Liver (tissue), 9 donors: ENCODE results near the gene FOXO3. TPM values are rescaled to one million over a fixed set of nuclear protein-coding genes. Genes with fewer than 3 reads are reported as not detected.
"Not testable (repeated sequence)": the region's sequence is repeated elsewhere in the genome, so short reads cannot be mapped to it uniquely, and the experiment has no call there.

Source experiments
- DNase-seq: peaks from one replicate; pipeline ENCODE4 v3.0.0-alpha.2; 2017; ENCODE audit warnings: low spot score
- H3K27ac ChIP-seq, 2 donors: one replicate each; pipeline ENCODE4 v1.7.0; 2013; ENCODE audit warnings: inconsistent platforms in 2 of 2, low read length in 2 of 2, control low read depth in 1 of 2, low read depth in 1 of 2, mild to moderate bottlenecking in 1 of 2
- H3K27me3 ChIP-seq, 4 donors: one replicate each; pipeline versions ENCODE4 v1.6.1 to v1.7.0; 2013; ENCODE audit warnings: low read length in 3 of 4, inconsistent platforms in 1 of 4, mild to moderate bottlenecking in 1 of 4, moderate library complexity in 1 of 4; ENCODE audit not compliant: control insufficient read depth in 4 of 4, insufficient read depth in 4 of 4
- H3K36me3 ChIP-seq, 4 donors: one replicate each; pipeline versions ENCODE4 v1.6.1 to v1.7.0; 2013; ENCODE audit warnings: low read length in 3 of 4, mild to moderate bottlenecking in 3 of 4, low read depth in 1 of 4, moderate library complexity in 1 of 4; ENCODE audit not compliant: control insufficient read depth in 4 of 4, insufficient read depth in 3 of 4
- H3K4me1 ChIP-seq, 4 donors: one replicate each; pipeline versions ENCODE4 v1.6.1 to v1.7.0; 2013; ENCODE audit warnings: low read length in 3 of 4, mild to moderate bottlenecking in 3 of 4, moderate library complexity in 1 of 4; ENCODE audit not compliant: control insufficient read depth in 4 of 4, insufficient read depth in 4 of 4
- H3K4me3 ChIP-seq, 3 donors: one replicate each; pipeline versions ENCODE4 v1.6.1 to v1.7.0; 2013; ENCODE audit warnings: low read length in 3 of 3, control low read depth in 1 of 3, low read depth in 1 of 3, mild to moderate bottlenecking in 1 of 3
- H3K9ac ChIP-seq, 2 donors: one replicate each; pipeline ENCODE4 v1.7.0; 2013; ENCODE audit warnings: low read length in 2 of 2, mild to moderate bottlenecking in 2 of 2, moderate library complexity in 2 of 2, control low read depth in 1 of 2, low read depth in 1 of 2
- H3K9me3 ChIP-seq, 4 donors: one replicate each; pipeline versions ENCODE4 v1.6.1 to v1.7.0; 2013; ENCODE audit warnings: low read length in 3 of 4; ENCODE audit not compliant: control insufficient read depth in 4 of 4
- ATF3 ChIP-seq: IDR thresholded peaks from 2 replicates; pipeline ENCODE4 v1.6.1; 2016; ENCODE audit warnings: antibody characterized with exemption
- CTCF ChIP-seq: fragments of 150-350 bp; IDR thresholded peaks from 2 replicates; pipeline ENCODE4 v1.5.1; 2017; ENCODE audit warnings: improper control_type of control experiment, low read depth, low read length; ENCODE audit not compliant: missing input control
- FOXA2 ChIP-seq: IDR thresholded peaks from 2 replicates; pipeline ENCODE4 v1.6.1; 2016; ENCODE audit warnings: antibody characterized with exemption
- GABPA ChIP-seq, 2 donors: IDR thresholded peaks in 1 of 2; conservative IDR thresholded peaks in 1 of 2; 2 replicates each; pipeline ENCODE4 v1.6.1; 2016; ENCODE audit warnings: antibody characterized with exemption in 2 of 2, mild to moderate bottlenecking in 1 of 2, moderate library complexity in 1 of 2
- HNF4A ChIP-seq, 2 donors: conservative IDR thresholded peaks; 2 replicates each; pipeline ENCODE4 v1.6.1; 2016; ENCODE audit warnings: antibody characterized with exemption in 2 of 2, mild to moderate bottlenecking in 2 of 2
- HNF4G ChIP-seq: IDR thresholded peaks from 2 replicates; pipeline ENCODE4 v1.6.1; 2016; ENCODE audit warnings: antibody characterized with exemption
- JUND ChIP-seq, 2 donors: IDR thresholded peaks; 2 replicates each; pipeline ENCODE4 v1.6.1; 2016; ENCODE audit warnings: antibody characterized with exemption in 2 of 2
- MAX ChIP-seq: IDR thresholded peaks from 2 replicates; pipeline ENCODE4 v1.6.1; 2016; ENCODE audit warnings: antibody characterized with exemption
- NR2F2 ChIP-seq: IDR thresholded peaks from 2 replicates; pipeline ENCODE4 v1.6.1; 2016; ENCODE audit warnings: antibody characterized with exemption
- RAD21 ChIP-seq, 2 donors: IDR thresholded peaks; 2 replicates each; pipeline ENCODE4 v1.6.1; 2016; ENCODE audit warnings: antibody characterized with exemption in 2 of 2, mild to moderate bottlenecking in 2 of 2
- REST ChIP-seq: IDR thresholded peaks from 2 replicates; pipeline ENCODE4 v1.6.1; 2016; ENCODE audit warnings: antibody characterized with exemption, mild to moderate bottlenecking
- RXRA ChIP-seq, 2 donors: IDR thresholded peaks; 2 replicates each; pipeline ENCODE4 v1.6.1; 2017 to 2018; ENCODE audit warnings: antibody characterized with exemption in 2 of 2, mild to moderate bottlenecking in 1 of 2
- SP1 ChIP-seq: IDR thresholded peaks from 2 replicates; pipeline ENCODE4 v1.6.1; 2018; ENCODE audit warnings: antibody characterized with exemption, mild to moderate bottlenecking
- TAF1 ChIP-seq: conservative IDR thresholded peaks from 2 replicates; pipeline ENCODE4 v1.6.1; 2016; ENCODE audit warnings: antibody characterized with exemption, mild to moderate bottlenecking
- YY1 ChIP-seq: IDR thresholded peaks from 2 replicates; pipeline ENCODE4 v1.6.1; 2016; ENCODE audit warnings: antibody characterized with exemption, mild to moderate bottlenecking
- ZBTB33 ChIP-seq: IDR thresholded peaks from 2 replicates; pipeline ENCODE4 v1.6.1; 2016; ENCODE audit warnings: antibody characterized with exemption
- WGBS: extraction: QIAGEN DNeasy Blood & Tissue Kit; methylation state at CpG from one replicate; pipeline ENCODE4 v1.1.7; 2013; 5-methylcytosine and 5-hydroxymethylcytosine counted together
- polyA plus RNA-seq, 2 donors: library from polyadenylated mRNA; stranded (reverse) in 1 of 2; unstranded in 1 of 2; fragments of 200-250 nt in 1 of 2; fragments of >200 nt in 1 of 2; fragmentation: Nextera tagmentation in 1 of 2; extraction: Ambion mirVana in 1 of 2; gene quantifications; one replicate each; pipeline versions ENCODE4 v1.2.1 to v1.2.3, GENCODE V29; 2013 to 2015
- total RNA-seq, 2 donors: library from RNA; depleted of rRNA; stranded (reverse); fragments of >200 nt; gene quantifications; one replicate each; pipeline ENCODE4 v1.2.3, GENCODE V29; 2014
- donor health status: healthy.
- donor health status: healthy.
- donor health status: healthy.
- donor health status: healthy.
- donor health status: healthy.

The FOXO3 gene
- total and polyA plus RNA-seq, 4 donors, result 6.0 to 72.2 (median 17.3) TPM

GRCh38 chr6:108535920-108536535, 24.7 kb upstream of the FOXO3 start:
- TF ChIP-seq RXRA (IDR thresholded peaks at IDR 0.05) (peak; percentile 11 to 34), HNF4A (conservative IDR thresholded peaks at IDR 0.05) (peak; percentile 45 to 55), JUND (IDR thresholded peaks at IDR 0.05) (peak in 1 of 2 donors; percentile 40), YY1 (peak; percentile 50)
- not testable (repeated sequence) for H3K9me3 ChIP-seq, DNase-seq, H3K27me3 ChIP-seq, H3K4me3 ChIP-seq, H3K9ac ChIP-seq, H3K27ac ChIP-seq, H3K36me3 ChIP-seq
- H3K4me1 ChIP-seq, result peaks cover 3 to 15% (median 10%) of the 10 kb centered on the region in 4 donors
- WGBS, result 52% methylated on average over 4 of the region's 4 CpGs

DNA sequence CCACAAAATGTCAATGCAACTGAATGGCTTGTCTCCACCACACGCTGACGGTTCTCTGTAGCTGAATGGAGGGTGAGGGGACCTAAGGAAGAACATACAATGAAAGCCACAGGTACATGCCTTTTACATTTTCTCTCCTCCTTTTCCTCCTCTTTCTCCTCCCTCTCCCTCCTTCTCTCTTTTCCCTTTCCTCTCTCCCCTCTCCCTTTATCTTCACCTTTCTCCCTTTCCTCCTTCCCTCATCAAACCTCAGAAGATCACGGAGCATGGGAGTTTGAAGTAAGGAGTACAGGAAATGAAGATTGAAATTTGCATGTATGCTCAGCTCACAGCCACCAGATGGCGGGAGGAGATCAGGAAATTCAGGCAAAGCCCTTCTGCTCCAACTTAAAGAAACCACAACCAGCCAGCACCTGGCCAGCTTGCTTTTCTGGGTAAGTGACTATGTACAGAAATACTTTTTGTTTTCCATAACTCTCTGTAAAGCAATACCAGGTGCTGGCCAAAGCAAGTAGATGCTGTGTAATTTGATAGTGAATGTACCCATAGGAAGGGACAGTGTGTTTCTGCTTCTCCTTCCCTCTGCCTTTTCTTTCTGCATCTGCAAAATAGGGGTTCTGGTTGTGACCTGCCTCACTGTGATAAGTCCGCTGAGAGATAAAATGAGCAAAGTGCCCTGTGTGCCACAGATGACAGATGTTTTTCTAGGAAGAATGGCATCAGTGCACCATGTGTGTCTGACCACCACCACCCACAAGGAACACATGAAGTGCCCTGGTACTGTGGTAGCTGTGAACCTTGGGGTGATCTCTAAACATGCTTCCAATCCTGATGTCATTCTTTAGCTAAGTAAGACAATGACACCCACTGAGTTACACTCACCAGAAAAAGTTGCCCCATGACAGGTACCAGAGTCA, 18.6 kb upstream of the FOXO3 start:
- Histone ChIP-seq H3K4me3 (no peak overlapping the region), H3K27me3 (no peaks in the 10 kb centered on the region), H3K9me3 (no peaks in the 10 kb centered on the region), H3K36me3 (no peaks in the 10 kb centered on the region), H3K4me1 (peaks cover 0 to 9% (median 2%) of the 10 kb centered on the region in 4 donors), H3K9ac (no peak overlapping the region), H3K27ac (no peak overlapping the region)
- WGBS, result 12% methylated on average over 5 of the region's 5 CpGs
- DNase-seq, result peak; percentile 71
- no peak for TF ChIP-seq MAX
- no peak for TF ChIP-seq SP1
- no peak for TF ChIP-seq ZBTB33
- TF ChIP-seq CTCF, result peak; percentile 91
- TF ChIP-seq GABPA (IDR thresholded peaks at IDR 0.05 in 1 of 2, conservative IDR thresholded peaks at IDR 0.05 in 1 of 2), result no peak
- no peak for TF ChIP-seq ATF3
- no peak for TF ChIP-seq TAF1
- no peak for TF ChIP-seq HNF4G
- no peak for TF ChIP-seq JUND (IDR thresholded peaks at IDR 0.05)
- TF ChIP-seq REST, result no peak
- peak in 1 of 2 donors; percentile 12 for TF ChIP-seq RXRA (IDR thresholded peaks at IDR 0.05)
- no peak for TF ChIP-seq FOXA2
- TF ChIP-seq RAD21 (IDR thresholded peaks at IDR 0.05), result peak; percentile 100
- no peak for TF ChIP-seq NR2F2
- no peak for TF ChIP-seq HNF4A (conservative IDR thresholded peaks at IDR 0.05)
